SKM-1 treated with dmso at 0.1 percent for 144 hours (cell line): Measurements from ENCODE around the gene ARF1.
"Not testable (repeated sequence)": the region's sequence is repeated elsewhere in the genome, so short reads cannot be mapped to it uniquely, and the experiment has no call there.

Experiments
- DNase-seq: peaks from one replicate; lab custom pipeline; 2025; ENCODE audit not compliant: unreplicated experiment; lab: John Stamatoyannopoulos, UW

The ARF1 gene

GRCh38 chr1:228100822-228101613 is 18.5 kb downstream of the ARF1 start:
- DNase-seq: no peak

- no peak for DNase-seq
Measured at GRCh38 chr1:228101614-228101993, 19.1 kb downstream of the ARF1 start.

- no peak for DNase-seq
Measured at GRCh38 chr1:228101994-228102790, 19.7 kb downstream of the ARF1 start.

- DNase-seq: peak; percentile 96
Measured at GRCh38 chr1:228102791-228103620, 20.5 kb downstream of the ARF1 start, which contains the start of gene C1orf35. C1orf35 (minus strand) TSS chr1:228103325; CDS start chr1:228103227, 98 bp downstream.

- DNase-seq: no peak
Measured at GRCh38 chr1:228104526-228105269, 22.2 kb downstream of the ARF1 start.

- no peak for DNase-seq
Measured at GRCh38 chr1:228105270-228105995, 22.9 kb downstream of the ARF1 start.

- no peak for DNase-seq
Measured at GRCh38 chr1:228105996-228106799, 23.7 kb downstream of the ARF1 start.

- DNase-seq: no peak
Measured at GRCh38 chr1:228106800-228107054, 24.2 kb downstream of the ARF1 start.

GRCh38 chr1:228107636-228108035 is 25.1 kb downstream of the ARF1 start:
- no peak for DNase-seq

- no peak for DNase-seq
Measured at GRCh38 chr1:228108055-228108690, 25.7 kb downstream of the ARF1 start.

- DNase-seq: no peak
Measured at GRCh38 chr1:228108742-228109072, 26.2 kb downstream of the ARF1 start.

GRCh38 chr1:228109073-228109961 is 26.8 kb downstream of the ARF1 start, which contains the start of gene MRPL55:
MRPL55 (minus strand) TSS chr1:228109299; CDS start chr1:228108260, 1,039 bp downstream.
- DNase-seq: peak; percentile 97

GRCh38 chr1:228109962-228110488 is 27.5 kb downstream of the ARF1 start:
- no peak for DNase-seq

GRCh38 chr1:228110556-228110955 is 28.0 kb downstream of the ARF1 start:
- no peak for DNase-seq

GRCh38 chr1:228111315-228111714 is 28.8 kb downstream of the ARF1 start:
- not testable (repeated sequence) for DNase-seq

GRCh38 chr1:228112167-228112566 is 29.7 kb downstream of the ARF1 start:
- DNase-seq: no peak

GRCh38 chr1:228112617-228113016 is 30.1 kb downstream of the ARF1 start:
- DNase-seq: no peak

GRCh38 chr1:228114827-228115226 is 32.3 kb downstream of the ARF1 start:
- DNase-seq: no peak
